ENCODE results near the gene ZNF862. TPM values are rescaled to one million over a fixed set of nuclear protein-coding genes. Genes with fewer than 3 reads are reported as not detected.

The ZNF862 gene
- total RNA-seq, 1 experiment from 2014 or later, result 1.9 TPM

- Histone ChIP-seq H3K27me3 (ENCODE audit: insufficient read depth, low read length) (no peaks in the 10 kb centered on the region; the same call in 1 of the 2 replicates), H3K9ac (ENCODE audit: extremely low read depth, insufficient read length, low read length) (no peak overlapping the region), H3T11ph (ENCODE audit: low read length) (no peak overlapping the region), H2AK5ac (ENCODE audit: insufficient read length, low read length) (no peak overlapping the region), H3K14ac (ENCODE audit: insufficient read depth, low read length) (no peak overlapping the region), H2AFZ (ENCODE audit: low read length) (no peak overlapping the region), H3K79me2 (ENCODE audit: insufficient read depth, low read length) (no peaks in the 10 kb centered on the region), H3K23ac (ENCODE audit: insufficient read length, low read depth, low read length) (no peak overlapping the region), H2BK12ac (ENCODE audit: insufficient read length, low read depth, low read length) (no peak overlapping the region), H4K91ac (ENCODE audit: insufficient read length, low read depth, low read length) (no peak overlapping the region), H4K8ac (replicated peaks; ENCODE audit: insufficient read length, low read depth, low read length) (no peak overlapping the region), H3K4ac (ENCODE audit: low read depth, low read length) (no peak overlapping the region), H3K56ac (ENCODE audit: insufficient read length, low read depth, low read length) (no peak overlapping the region), H2BK20ac (ENCODE audit: low read depth, low read length, poor library complexity, severe bottlenecking) (no peak overlapping the region), H3K18ac (ENCODE audit: insufficient read length, low read depth, low read length) (no peak overlapping the region), H3K79me1 (ENCODE audit: insufficient read depth, low read depth, low read length, poor library complexity, severe bottlenecking) (no peaks in the 10 kb centered on the region), H2BK120ac (ENCODE audit: low read depth, low read length, poor library complexity, severe bottlenecking) (no peak overlapping the region), H4K20me1 (ENCODE audit: control insufficient read depth, insufficient read depth, insufficient read length) (no peaks in the 10 kb centered on the region), H3K23me2 (ENCODE audit: insufficient read length, low read depth, low read length, poor library complexity, severe bottlenecking) (no peaks in the 10 kb centered on the region), H2BK5ac (ENCODE audit: insufficient read length, low read length) (no peak overlapping the region), H3K4me1 (ENCODE audit: insufficient read depth, low read length) (no peaks in the 10 kb centered on the region), H2BK15ac (ENCODE audit: low read depth, low read length) (no peak overlapping the region), H3K9me3 (ENCODE audit: control insufficient read depth, low read depth, low read length) (no peaks in the 10 kb centered on the region), H3K27ac (ENCODE audit: insufficient read length, low read depth, low read length) (no peak overlapping the region), H3K4me2 (ENCODE audit: insufficient read depth, insufficient read length, low read length) (no peak overlapping the region), H4K5ac (ENCODE audit: insufficient read length, low read depth, low read length) (no peak overlapping the region)
- Mint-ChIP-seq H3K27me3 (ENCODE audit: low read depth) (peaks cover 59% of the 10 kb centered on the region), H3K9me3 (no peaks in the 10 kb centered on the region), H3K27ac (no peak overlapping the region), H3K4me1 (peaks cover 0 to 14% of the 10 kb centered on the region in 2 experiments; a peak in 2 of 4 replicates), H3K4me3 (no peak overlapping the region), H3K36me3 (ENCODE audit: insufficient read depth in 1 of 3, low read depth in 3 of 3) (no peaks in the 10 kb centered on the region)
- TF ChIP-seq CTCF (conservative IDR thresholded peaks at IDR 0.05), result no peak
- DNase-seq, result no peak
- no CpG with 5 or more reads among the region's 10 CpGs for WGBS (ENCODE audit: extremely low coverage, insufficient read length, low lambda C conversion rate)
These were observed 44.9 kb upstream of the ZNF862 start for GRCh38 chr7:149793261-149793660.

Measured in H9 (cell line).